IPS-18c (cell line): ENCODE measurements around the gene ANK2.

Source experiments
- H3K4me3 ChIP-seq: 2 replicates; pipeline ENCODE4 v1.7.0; 2013; ENCODE audit warnings: low read depth, mild to moderate bottlenecking, low read length, moderate library complexity; ENCODE audit not compliant: insufficient read depth
- H3K9me3 ChIP-seq: one replicate; pipeline ENCODE4 v1.6.1; 2013; ENCODE audit warnings: mild to moderate bottlenecking, low read length, moderate library complexity; ENCODE audit not compliant: control insufficient read depth, insufficient read depth

The ANK2 gene

GRCh38 chr4:113273721-113274220 lies 224.3 kb downstream of the ANK2 start:
- Histone ChIP-seq H3K9me3 (no peaks in the 10 kb centered on the region), H3K4me3 (no peak overlapping the region)

- no peaks in the 10 kb centered on the region for H3K9me3 ChIP-seq
Measured at GRCh38 chr4:113276464-113277170, 227.2 kb downstream of the ANK2 start.

GRCh38 chr4:113278324-113278934 lies 229.0 kb downstream of the ANK2 start:
- Histone ChIP-seq H3K4me3 (no peak overlapping the region), H3K9me3 (no peaks in the 10 kb centered on the region)

More at GRCh38 chr4:113276464-113277170, 227.2 kb downstream of the ANK2 start:
- H3K4me3 ChIP-seq = no peak overlapping the region

GRCh38 chr4:113285501-113285900 lies 236.0 kb downstream of the ANK2 start:
- Histone ChIP-seq H3K9me3 (no peaks in the 10 kb centered on the region), H3K4me3 (no peak overlapping the region)

- Histone ChIP-seq H3K9me3 (no peaks in the 10 kb centered on the region), H3K4me3 (no peak overlapping the region)
Measured at GRCh38 chr4:113288257-113288656, 238.8 kb downstream of the ANK2 start.

GRCh38 chr4:113288696-113289095 lies 239.2 kb downstream of the ANK2 start:
- H3K4me3 ChIP-seq = no peak overlapping the region
- H3K9me3 ChIP-seq = no peaks in the 10 kb centered on the region

- Histone ChIP-seq H3K4me3 (no peak overlapping the region), H3K9me3 (no peaks in the 10 kb centered on the region)
Measured at GRCh38 chr4:113289766-113290165, 240.3 kb downstream of the ANK2 start.

GRCh38 chr4:113290666-113291065 lies 241.2 kb downstream of the ANK2 start:
- Histone ChIP-seq H3K9me3 (no peaks in the 10 kb centered on the region), H3K4me3 (no peak overlapping the region)

GRCh38 chr4:113292371-113293042 lies 243.1 kb downstream of the ANK2 start:
- no peak overlapping the region for H3K4me3 ChIP-seq

GRCh38 chr4:113293043-113293560 lies 243.6 kb downstream of the ANK2 start:
- H3K4me3 ChIP-seq = no peak overlapping the region
- H3K9me3 ChIP-seq = no peaks in the 10 kb centered on the region

More at GRCh38 chr4:113292371-113293042, 243.1 kb downstream of the ANK2 start:
- H3K9me3 ChIP-seq = no peaks in the 10 kb centered on the region

- Histone ChIP-seq H3K4me3 (no peak overlapping the region), H3K9me3 (no peaks in the 10 kb centered on the region)
Measured at GRCh38 chr4:113293674-113294073, 244.2 kb downstream of the ANK2 start.

GRCh38 chr4:113294908-113295307 lies 245.5 kb downstream of the ANK2 start:
- Histone ChIP-seq H3K9me3 (no peaks in the 10 kb centered on the region), H3K4me3 (no peak overlapping the region)

- no peaks in the 10 kb centered on the region for H3K9me3 ChIP-seq
Measured at GRCh38 chr4:113300471-113300928, 251.0 kb downstream of the ANK2 start.

GRCh38 chr4:113302051-113302450 lies 252.6 kb downstream of the ANK2 start:
- Histone ChIP-seq H3K4me3 (no peak overlapping the region), H3K9me3 (no peaks in the 10 kb centered on the region)

More at GRCh38 chr4:113300471-113300928, 251.0 kb downstream of the ANK2 start:
- no peak overlapping the region for H3K4me3 ChIP-seq

- H3K4me3 ChIP-seq = no peak overlapping the region
Measured at GRCh38 chr4:113303315-113303714, 253.9 kb downstream of the ANK2 start.

GRCh38 chr4:113311047-113311446 lies 261.6 kb downstream of the ANK2 start:
- H3K9me3 ChIP-seq = no peaks in the 10 kb centered on the region
- H3K4me3 ChIP-seq = no peak overlapping the region

More at GRCh38 chr4:113303315-113303714, 253.9 kb downstream of the ANK2 start:
- no peaks in the 10 kb centered on the region for H3K9me3 ChIP-seq

- no peaks in the 10 kb centered on the region for H3K9me3 ChIP-seq
- H3K4me3 ChIP-seq = no peak overlapping the region
Measured at GRCh38 chr4:113312529-113312928, 263.1 kb downstream of the ANK2 start.
